NT2/D1 (cell line): ENCODE results near the gene SDK2.
"Not testable (repeated sequence)": the region's sequence is repeated elsewhere in the genome, so short reads cannot be mapped to it uniquely, and the experiment has no call there.

ENCODE experiments used
- DNase-seq: peaks from one replicate; pipeline ENCODE4 v3.0.0-alpha.2; 2011; ENCODE audit warnings: low read depth, low spot score
- H3K27me3 ChIP-seq: 2 replicates; pipeline ENCODE4 v1.6.0; 2011; ENCODE audit warnings: mild to moderate bottlenecking; ENCODE audit not compliant: insufficient read length, insufficient read depth
- H3K36me3 ChIP-seq: 2 replicates; pipeline ENCODE4 v1.6.1; 2011; ENCODE audit warnings: mild to moderate bottlenecking, low read length, mixed read lengths; ENCODE audit not compliant: insufficient read depth, insufficient read length
- H3K4me1 ChIP-seq: 2 replicates; pipeline ENCODE4 v1.5.1; 2011; ENCODE audit not compliant: insufficient read depth, insufficient read length
- H3K4me3 ChIP-seq: 2 replicates; pipeline ENCODE4 v1.5.1; 2011; ENCODE audit warnings: low read depth; ENCODE audit not compliant: insufficient read length
- H3K9ac ChIP-seq: 2 replicates; pipeline ENCODE4 v1.6.0; 2011; ENCODE audit warnings: low read depth; ENCODE audit not compliant: insufficient read length
- H3K9me3 ChIP-seq: 2 replicates; pipeline ENCODE4 v1.5.1; 2011; ENCODE audit warnings: mild to moderate bottlenecking, low read length; ENCODE audit not compliant: insufficient read depth
- SUZ12 ChIP-seq: IDR thresholded peaks from 2 replicates; pipeline ENCODE4 v1.6.1; 2011; ENCODE audit not compliant: insufficient read length, insufficient read depth; ENCODE audit errors: extremely low read depth
- YY1 ChIP-seq: IDR thresholded peaks from 2 replicates; pipeline ENCODE4 v1.6.1; 2011; ENCODE audit not compliant: insufficient read length, insufficient read depth
- ZNF274 ChIP-seq: IDR thresholded peaks from 2 replicates; pipeline ENCODE4 v1.6.1; 2011; ENCODE audit warnings: mild to moderate bottlenecking, low read depth, low read length

Gene SDK2

GRCh38 chr17:73317513-73318426, 326.5 kb downstream of the SDK2 start:
- Histone ChIP-seq H3K27me3 (no peaks in the 10 kb centered on the region), H3K4me3 (no peak overlapping the region), H3K9ac (no peak overlapping the region), H3K36me3 (no peaks in the 10 kb centered on the region), H3K4me1 (peaks cover 11% of the 10 kb centered on the region), H3K9me3 (peaks cover 7% of the 10 kb centered on the region; the same call in 1 of the 2 replicates)
- TF ChIP-seq SUZ12: no peak
- no peak for TF ChIP-seq YY1
- TF ChIP-seq ZNF274: no peak
- no peak for DNase-seq

GRCh38 chr17:73316919-73317505, 327.2 kb downstream of the SDK2 start:
- Histone ChIP-seq H3K9me3 (peaks cover 7% of the 10 kb centered on the region; the same call in 1 of the 2 replicates), H3K9ac (no peak overlapping the region), H3K4me1 (peaks cover 11% of the 10 kb centered on the region), H3K36me3 (no peaks in the 10 kb centered on the region), H3K4me3 (no peak overlapping the region), H3K27me3 (no peaks in the 10 kb centered on the region)
- DNase-seq: no peak
- no peak for TF ChIP-seq YY1
- no peak for TF ChIP-seq SUZ12
- TF ChIP-seq ZNF274: no peak

DNA sequence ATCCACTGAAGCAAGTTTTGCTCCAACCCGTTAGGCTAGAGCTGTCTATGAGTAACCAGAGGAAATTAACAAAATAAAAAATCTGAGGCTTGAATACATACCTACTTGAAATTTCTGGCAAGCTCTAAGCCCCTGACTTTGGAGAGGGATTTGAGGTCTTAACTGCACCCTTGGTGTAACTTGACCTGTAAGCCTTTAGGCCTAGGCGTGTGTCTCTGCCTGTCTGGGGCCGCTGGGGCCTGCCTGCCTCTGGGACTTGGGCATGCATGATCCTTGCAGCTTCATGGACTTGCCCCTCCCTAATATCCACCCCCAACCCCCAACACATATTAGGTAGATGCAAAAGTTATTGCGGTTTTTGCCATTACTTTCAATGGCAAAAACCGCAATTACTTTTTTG, 328.8 kb downstream of the SDK2 start:
- Histone ChIP-seq H3K9ac (no peak overlapping the region), H3K4me1 (peaks cover 9% of the 10 kb centered on the region), H3K27me3 (no peaks in the 10 kb centered on the region), H3K9me3 (peaks cover 7% of the 10 kb centered on the region; the same call in 1 of the 2 replicates), H3K36me3 (no peaks in the 10 kb centered on the region), H3K4me3 (no peak overlapping the region)
- TF ChIP-seq ZNF274: no peak
- DNase-seq: no peak

DNA sequence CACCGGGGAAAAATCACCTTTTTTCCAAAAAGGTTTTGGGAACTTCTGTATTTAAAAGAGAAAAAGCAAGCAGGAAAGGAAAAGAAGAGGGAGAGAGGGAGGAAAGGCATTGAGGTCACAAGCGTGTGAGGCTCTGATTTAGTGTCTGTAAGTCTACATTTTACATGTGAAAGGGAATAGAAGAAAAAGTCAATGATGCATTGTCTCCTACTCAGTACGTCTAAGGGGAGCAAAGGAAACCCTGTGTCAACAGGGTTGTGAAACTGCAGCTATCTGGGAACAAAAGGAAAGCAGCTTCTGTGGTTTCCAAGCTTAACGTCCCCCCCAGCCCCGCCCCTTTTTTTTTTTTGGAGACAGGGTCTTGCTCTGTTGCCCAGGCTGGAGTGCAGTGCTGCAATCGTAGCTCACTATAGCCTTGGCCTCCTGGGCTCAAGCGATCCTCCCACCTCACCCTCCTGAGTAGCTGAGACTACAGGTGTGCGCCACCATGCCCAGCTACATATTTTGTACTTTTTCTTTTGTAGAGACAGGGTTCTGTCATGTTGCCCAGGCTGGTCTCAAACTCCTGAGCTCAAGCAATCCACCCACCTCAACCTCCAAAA, 330.6 kb downstream of the SDK2 start:
- Histone ChIP-seq H3K9me3 (peaks cover 7% of the 10 kb centered on the region; the same call in 1 of the 2 replicates), H3K27me3 (no peaks in the 10 kb centered on the region), H3K36me3 (no peaks in the 10 kb centered on the region), H3K9ac (no peak overlapping the region), H3K4me3 (no peak overlapping the region), H3K4me1 (peaks cover 13% of the 10 kb centered on the region)
- DNase-seq: peak; percentile 44
- TF ChIP-seq SUZ12: no peak

GRCh38 chr17:73312887-73313286, 331.4 kb downstream of the SDK2 start:
- peaks cover 20% of the 10 kb centered on the region for H3K4me1 ChIP-seq
- H3K27me3 ChIP-seq, DNase-seq, H3K4me3 ChIP-seq, H3K36me3 ChIP-seq, H3K9me3 ChIP-seq: not testable (repeated sequence)
- H3K9ac ChIP-seq: peak overlapping the region; percentile 90

GRCh38 chr17:73311781-73312641, 332.2 kb downstream of the SDK2 start, which contains the start of gene CDC42EP4:
CDC42EP4 (minus strand) TSS chr17:73312001; CDS start chr17:73286500, 25,501 bp downstream.
- Histone ChIP-seq H3K27me3 (no peaks in the 10 kb centered on the region), H3K9ac (peak within 1 kb of the TSS; percentile 96), H3K4me1 (peaks cover 22% of the 10 kb centered on the region), H3K9me3 (peaks cover 7% of the 10 kb centered on the region; the same call in 1 of the 2 replicates), H3K4me3 (peak within 1 kb of the TSS; percentile 99), H3K36me3 (peaks cover 2% of the 10 kb centered on the region)
- TF ChIP-seq ZNF274: no peak
- TF ChIP-seq SUZ12: no peak
- no peak for TF ChIP-seq YY1
- DNase-seq: peak; percentile 80
